Lung (tissue), 12 donors: ENCODE data around the gene NARS2. TPM values are rescaled to one million over a fixed set of nuclear protein-coding genes. Genes with fewer than 3 reads are reported as not detected.

Experiments
- ATAC-seq: fragments of 200-7000 bp; cut with Tn5 transposase; one replicate; pipeline ENCODE4 v1.9.1; 2020; ENCODE audit warnings: moderate number of reproducible peaks; ENCODE audit not compliant: insufficient read depth, low FRiP score
- DNase-seq, 3 donors: peaks; one replicate each; pipeline ENCODE4 v3.0.0-alpha.2; 2013 to 2017
- H3K27ac ChIP-seq, 2 donors: one replicate each; pipeline ENCODE4 v1.5.1; 2013; ENCODE audit warnings: mild to moderate bottlenecking in 2 of 2, moderate library complexity in 2 of 2, control low read depth in 1 of 2, inconsistent platforms in 1 of 2, low read depth in 1 of 2, low read length in 1 of 2
- H3K27me3 ChIP-seq, 3 donors: one replicate each; pipeline ENCODE4 v1.5.1; 2013; ENCODE audit warnings: low read length in 2 of 3; ENCODE audit not compliant: control insufficient read depth in 3 of 3, insufficient read depth in 3 of 3
- H3K36me3 ChIP-seq, 4 donors: one replicate each; pipeline ENCODE4 v1.5.1; 2013; ENCODE audit warnings: low read length in 4 of 4, mild to moderate bottlenecking in 1 of 4, moderate library complexity in 1 of 4; ENCODE audit not compliant: control insufficient read depth in 4 of 4, insufficient read depth in 4 of 4
- H3K4me1 ChIP-seq, 5 donors: one replicate each; pipeline ENCODE4 v1.5.1; 2013; ENCODE audit warnings: low read length in 5 of 5, mild to moderate bottlenecking in 2 of 5, moderate library complexity in 1 of 5; ENCODE audit not compliant: control insufficient read depth in 5 of 5, insufficient read depth in 5 of 5
- H3K4me3 ChIP-seq: one replicate; pipeline ENCODE4 v1.5.1; 2013; ENCODE audit warnings: mild to moderate bottlenecking, control low read depth, moderate library complexity
- H3K9ac ChIP-seq, 2 donors: one replicate each; pipeline ENCODE4 v1.5.1; 2013; ENCODE audit warnings: low read length in 2 of 2, control low read depth in 1 of 2; ENCODE audit not compliant: insufficient read depth in 1 of 2
- H3K9me3 ChIP-seq, 4 donors: one replicate each; pipeline ENCODE4 v1.5.1; 2013; ENCODE audit warnings: low read length in 3 of 4, mild to moderate bottlenecking in 1 of 4, moderate library complexity in 1 of 4; ENCODE audit not compliant: control insufficient read depth in 4 of 4, insufficient read depth in 3 of 4
- CTCF ChIP-seq: IDR thresholded peaks from 2 replicates; pipeline ENCODE4 v1.5.1; 2012; ENCODE audit warnings: mild to moderate bottlenecking; ENCODE audit errors: control extremely low read depth, extremely low read depth
- WGBS, 2 donors: extraction: QIAGEN DNeasy Blood & Tissue Kit; methylation state at CpG; one replicate each; pipeline ENCODE4 v1.1.7; 2013; 5-methylcytosine and 5-hydroxymethylcytosine counted together
- polyA plus RNA-seq, 2 donors: library from polyadenylated mRNA; stranded (reverse); fragments of 200-250 nt; gene quantifications; one replicate each; pipeline ENCODE4 v1.2.1, GENCODE V29; 2013
- total RNA-seq, 2 donors: library from RNA; depleted of rRNA in 1 of 2; stranded (reverse); fragments of >200 nt in 1 of 2; gene quantifications; one replicate each; pipeline ENCODE4 v1.2.1, GENCODE V29; 2014 to 2021
- donor health status: control.
- donor health status: control.
- donor health status: Bipolar disorder and iron deficiency.
- donor health status: healthy.
- donor health status: DM: yes; HTN: yes; CAD: no.

NARS2 gene
- total and polyA plus RNA-seq, 4 donors: 12.0 to 33.8 (median 19.8) TPM

GRCh38 chr11:78453140-78453935 lies 121.3 kb downstream of the NARS2 start:
- peaks cover 0 to 12% (median 0%) of the 10 kb centered on the region in 5 donors for H3K4me1 ChIP-seq
- H3K9me3 ChIP-seq: no peaks in the 10 kb centered on the region
- no peak overlapping the region for H3K9ac ChIP-seq
- H3K36me3 ChIP-seq: peaks cover 0 to 5% (median under 1%) of the 10 kb centered on the region in 4 donors
- DNase-seq: no peak
- no peaks in the 10 kb centered on the region for H3K27me3 ChIP-seq
- no peak overlapping the region for H3K4me3 ChIP-seq
- no peak for TF ChIP-seq CTCF
- 48 to 78% methylated on average over 2 of the region's 2 CpGs for WGBS, 2 donors
- ATAC-seq: no peak
- no peak overlapping the region for H3K27ac ChIP-seq

GRCh38 chr11:78451371-78452150 lies 123.1 kb downstream of the NARS2 start:
- WGBS, 2 donors: 74 to 86% methylated on average over 5 of the region's 5 CpGs
- Histone ChIP-seq H3K27me3 (no peaks in the 10 kb centered on the region), H3K27ac (no peak overlapping the region), H3K9me3 (no peaks in the 10 kb centered on the region), H3K9ac (no peak overlapping the region), H3K4me1 (peaks cover 0 to 12% (median 0%) of the 10 kb centered on the region in 5 donors), H3K4me3 (no peak overlapping the region), H3K36me3 (peaks cover 0 to 1% (median under 1%) of the 10 kb centered on the region in 4 donors)
- DNase-seq (no peak), ATAC-seq (no peak)
- no peak for TF ChIP-seq CTCF

GRCh38 chr11:78450866-78451265 lies 123.8 kb downstream of the NARS2 start:
- TF ChIP-seq CTCF: no peak
- Histone ChIP-seq H3K27me3 (no peaks in the 10 kb centered on the region), H3K4me1 (peaks cover 0 to 12% (median 0%) of the 10 kb centered on the region in 5 donors), H3K9me3 (no peaks in the 10 kb centered on the region), H3K27ac (no peak overlapping the region), H3K9ac (no peak overlapping the region), H3K36me3 (peaks cover 0 to 1% (median 0%) of the 10 kb centered on the region in 4 donors), H3K4me3 (no peak overlapping the region)
- DNase-seq: no peak
- ATAC-seq: no peak
- 58 to 74% methylated on average over 2 of the region's 2 CpGs for WGBS, 2 donors
